Right cardiac atrium (tissue), 5 donors: ENCODE measurements around the gene HABP2. TPM values are rescaled to one million over a fixed set of nuclear protein-coding genes. Genes with fewer than 3 reads are reported as not detected.

Experiments
- ATAC-seq, 2 donors: fragments of 200-7000 bp; cut with Tn5 transposase; one replicate each; pipeline versions ENCODE4 v1.8.0 to v1.9.1; 2020; ENCODE audit warnings: moderate library complexity in 2 of 2, mild to moderate bottlenecking in 1 of 2
- DNase-seq, 3 donors: peaks; one replicate each; pipeline ENCODE4 v3.0.0-alpha.2; 2020
- H3K27ac ChIP-seq: one replicate; pipeline ENCODE4 v1.5.1; 2013; ENCODE audit warnings: mild to moderate bottlenecking, low read length, control low read depth, moderate library complexity
- H3K27me3 ChIP-seq: one replicate; pipeline ENCODE4 v1.6.1; 2013; ENCODE audit not compliant: control insufficient read depth, insufficient read depth
- H3K4me1 ChIP-seq: one replicate; pipeline ENCODE4 v1.6.1; 2013; ENCODE audit warnings: low read length; ENCODE audit not compliant: control insufficient read depth, insufficient read depth
- H3K4me3 ChIP-seq: one replicate; pipeline ENCODE4 v1.5.1; 2013; ENCODE audit warnings: low read length, control low read depth
- H3K9me3 ChIP-seq: one replicate; pipeline ENCODE4 v1.6.1; 2013; ENCODE audit warnings: low read length; ENCODE audit not compliant: control insufficient read depth
- WGBS: extraction: QIAGEN DNeasy Blood & Tissue Kit; methylation state at CpG from one replicate; pipeline ENCODE4 v1.1.7; 2013; 5-methylcytosine and 5-hydroxymethylcytosine counted together
- intact Hi-C, 4 donors: fragments of 100-400 bp; cut with DNase I; formaldehyde crosslinking; loops; one replicate each; pipeline versions ENCODE4 v1.11.0 to v1.14.0; 2022 to 2023
- polyA plus RNA-seq: library from polyadenylated mRNA; stranded (reverse); fragments of 200-250 nt; gene quantifications from one replicate; pipeline ENCODE4 v1.2.3, GENCODE V29; 2013
- total RNA-seq, 4 donors: library from RNA; stranded (reverse); fragmentation: NEBNext Ultra II Directional; extraction: Animal tissue kit (Norgen Biotek cat#: 25700); gene quantifications; one replicate each; pipeline ENCODE4 v1.2.1, GENCODE V29; 2021
- donor health status: healthy with polysubstance abuse.
- donor health status: DM: no; HTN: yes; CAD: no.
- donor health status: DM: no; HTN: no; CAD: no.
- donor health status: DM: no; HTN: yes; CAD: no; lungs with severe emphysema.
- donor health status: DM: yes; HTN: yes; CAD: no.

Gene HABP2
- total and polyA plus RNA-seq, 5 donors, result 0.07 to 0.09 TPM; not detected in 3

- DNase-seq (no peak), ATAC-seq (no peak)
- intact Hi-C loops, result no loop called here
- Histone ChIP-seq H3K4me3 (no peak overlapping the region), H3K9me3 (no peaks in the 10 kb centered on the region), H3K27ac (no peak overlapping the region), H3K27me3 (no peaks in the 10 kb centered on the region), H3K4me1 (peaks cover 8% of the 10 kb centered on the region)
- 29% methylated on average over 7 of the region's 7 CpGs for WGBS
These were observed 64.2 kb downstream of the HABP2 start for GRCh38 chr10:113617086-113617485.

DNA sequence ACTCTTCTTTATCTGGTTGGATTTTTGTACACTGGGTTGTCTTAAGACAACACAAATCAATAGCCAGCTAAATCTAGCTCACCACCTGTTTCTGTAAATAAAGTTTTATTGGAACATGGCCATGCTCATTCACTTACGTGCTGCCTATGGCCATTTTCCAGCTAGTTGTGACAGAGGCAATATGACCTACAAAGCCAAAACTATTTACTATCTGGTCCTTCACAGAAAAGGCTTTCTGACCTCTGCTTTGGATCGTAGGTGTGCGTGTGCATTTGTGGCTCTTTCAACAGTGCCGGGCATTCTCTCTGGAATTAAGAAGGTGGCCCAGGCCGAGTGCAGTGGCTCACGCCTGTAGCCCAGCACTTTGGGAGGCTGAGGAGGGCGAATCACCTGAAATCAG, 65.5 kb downstream of the HABP2 start:
- no peak for DNase-seq
- Histone ChIP-seq H3K4me3 (no peak overlapping the region), H3K27ac (no peak overlapping the region), H3K9me3 (no peaks in the 10 kb centered on the region), H3K27me3 (no peaks in the 10 kb centered on the region), H3K4me1 (peaks cover 2% of the 10 kb centered on the region)
- WGBS, result 85% methylated on average over 7 of the region's 7 CpGs
- intact Hi-C loops, result no loop called here
- ATAC-seq, result no peak

DNA sequence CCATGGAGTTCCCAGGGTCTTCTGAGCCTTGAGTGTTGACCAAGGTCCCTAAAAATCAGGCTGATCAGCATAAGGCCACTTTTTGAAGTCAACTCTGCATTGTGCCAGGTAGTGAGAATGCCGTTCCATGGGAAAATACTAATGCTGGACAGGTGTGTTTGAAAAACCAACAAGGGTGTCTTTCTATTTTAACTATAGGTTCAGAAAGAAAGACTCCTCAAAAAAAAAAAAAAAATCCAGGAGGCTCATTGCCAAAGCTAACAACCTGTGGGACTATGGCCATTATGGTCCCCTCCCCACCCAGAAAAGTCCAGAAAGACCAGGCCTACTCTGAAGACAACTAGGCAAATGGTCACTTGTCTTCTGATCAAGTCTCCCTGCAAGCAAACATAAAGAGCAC, 66.5 kb downstream of the HABP2 start:
- no peaks in the 10 kb centered on the region for H3K4me1 ChIP-seq
- WGBS, result 94% methylated on average over 1 of the region's 1 CpG
- no peak overlapping the region for H3K4me3 ChIP-seq
- no peak for ATAC-seq
- H3K27me3 ChIP-seq, result no peaks in the 10 kb centered on the region
- no peaks in the 10 kb centered on the region for H3K9me3 ChIP-seq
- no peak overlapping the region for H3K27ac ChIP-seq
- DNase-seq, result no peak
- intact Hi-C loops, result no loop called here

DNA sequence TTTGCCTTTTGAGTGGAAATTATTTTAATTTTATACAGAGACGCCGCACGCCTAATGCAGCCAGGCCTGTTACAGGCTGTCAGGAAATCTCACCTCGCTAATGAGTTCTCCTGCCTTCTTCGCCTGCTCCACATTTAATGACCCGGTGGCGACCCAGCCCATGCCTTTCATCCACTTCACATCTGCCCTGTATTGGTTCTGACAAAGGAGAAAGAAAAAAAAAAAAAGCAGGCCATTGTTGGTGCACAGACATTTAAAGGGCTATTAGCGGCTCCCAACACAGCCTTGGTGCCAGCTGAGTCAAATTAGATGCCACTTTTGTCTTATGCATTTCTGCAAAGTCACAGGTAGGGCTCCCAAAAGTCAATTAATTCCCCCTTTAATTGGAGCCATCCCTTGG, 67.7 kb downstream of the HABP2 start:
- ATAC-seq (no peak), DNase-seq (no peak)
- intact Hi-C loops, result no loop called here
- no peak overlapping the region for H3K4me3 ChIP-seq
- no peaks in the 10 kb centered on the region for H3K9me3 ChIP-seq
- no peaks in the 10 kb centered on the region for H3K4me1 ChIP-seq
- H3K27me3 ChIP-seq, result no peaks in the 10 kb centered on the region
- 71% methylated on average over 8 of the region's 8 CpGs for WGBS
- no peak overlapping the region for H3K27ac ChIP-seq

DNA sequence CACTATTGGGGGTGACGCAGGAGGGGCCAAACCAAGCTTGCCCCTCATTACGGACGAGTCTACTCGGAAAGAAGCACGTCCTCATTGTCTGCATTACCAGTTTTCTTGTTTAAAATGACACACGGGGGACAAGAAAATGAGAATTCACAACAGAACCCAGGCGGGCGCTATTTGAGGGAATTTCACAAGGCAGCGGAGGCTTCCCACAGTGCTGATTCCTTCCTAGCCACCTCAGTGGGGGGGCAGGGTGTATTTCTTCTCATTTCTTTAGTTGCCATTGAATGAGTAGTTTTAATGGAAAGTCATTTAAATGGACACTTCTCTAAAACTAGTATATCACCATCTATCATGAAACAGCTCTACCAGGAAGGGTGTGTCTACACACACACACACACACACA, 68.1 kb downstream of the HABP2 start:
- no peak for DNase-seq
- no peak overlapping the region for H3K4me3 ChIP-seq
- no peak overlapping the region for H3K27ac ChIP-seq
- H3K4me1 ChIP-seq, result no peaks in the 10 kb centered on the region
- no peaks in the 10 kb centered on the region for H3K9me3 ChIP-seq
- ATAC-seq, result no peak
- H3K27me3 ChIP-seq, result no peaks in the 10 kb centered on the region
- intact Hi-C loops, result no loop called here
- 87% methylated on average over 9 of the region's 9 CpGs for WGBS

DNA sequence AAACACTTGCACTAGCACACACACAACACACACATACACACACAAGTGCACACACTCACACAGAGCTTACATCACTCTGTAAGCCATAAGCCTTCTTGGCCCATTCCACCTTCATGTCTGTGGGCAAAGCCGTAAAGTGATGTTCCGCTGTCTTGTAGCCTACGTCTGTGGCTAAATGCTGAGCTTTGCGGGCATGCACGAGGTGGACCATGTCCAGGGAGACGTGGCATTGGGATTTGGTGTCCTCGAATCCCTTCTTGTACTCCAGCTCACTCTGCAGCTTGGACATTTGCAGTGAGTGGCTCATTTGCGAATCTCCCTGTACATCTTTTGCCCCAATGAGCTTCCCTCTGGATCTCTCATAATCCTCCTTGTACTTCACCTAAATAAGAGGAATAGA, 68.9 kb downstream of the HABP2 start:
- intact Hi-C loops, result no loop called here
- no peaks in the 10 kb centered on the region for H3K27me3 ChIP-seq
- no peaks in the 10 kb centered on the region for H3K9me3 ChIP-seq
- WGBS, result 68% methylated on average over 8 of the region's 8 CpGs
- peaks cover 3% of the 10 kb centered on the region for H3K4me1 ChIP-seq
- H3K27ac ChIP-seq, result peak overlapping the region; percentile 19
- no peak for ATAC-seq
- DNase-seq, result no peak
- no peak overlapping the region for H3K4me3 ChIP-seq

- H3K4me1 ChIP-seq, result peaks cover 3% of the 10 kb centered on the region
These were observed 70.0 kb downstream of the HABP2 start for GRCh38 chr10:113622831-113623230.

DNA sequence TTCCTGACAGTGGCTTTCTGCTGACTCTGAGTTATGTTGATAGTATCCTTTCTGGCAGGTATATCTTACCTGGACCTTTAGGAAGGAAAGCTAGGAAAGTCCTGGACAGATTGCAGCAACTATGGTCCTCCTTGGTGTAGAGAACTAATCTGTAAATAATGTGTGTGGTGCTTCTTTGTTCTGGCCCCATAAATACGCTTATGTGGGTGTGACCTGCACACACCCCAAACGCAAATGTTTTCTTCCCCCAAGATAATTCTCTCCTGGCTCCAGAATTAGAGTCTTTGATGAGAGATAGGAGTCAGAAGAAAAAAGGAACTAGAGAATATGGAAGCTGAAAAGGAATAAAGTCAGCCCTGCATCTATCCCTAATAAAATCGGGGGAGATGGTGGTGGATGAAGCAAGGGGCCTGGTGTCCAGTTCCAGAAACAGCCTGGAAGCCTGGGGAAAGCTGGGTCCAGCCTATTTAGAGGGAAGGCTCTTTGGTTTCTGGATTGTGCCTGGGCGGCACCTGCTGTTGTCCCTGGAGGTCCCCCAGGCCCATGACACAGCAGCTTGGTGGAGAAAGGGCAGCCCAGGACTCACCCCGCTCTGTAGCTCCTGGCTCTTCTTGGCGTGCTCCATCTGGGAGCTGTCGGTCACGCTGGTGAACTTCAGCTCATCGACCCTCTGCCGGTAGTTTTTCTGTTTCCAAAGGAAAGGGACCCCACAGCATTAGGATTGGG, 72.8 kb downstream of the HABP2 start:
- peak overlapping the region; percentile 20 for H3K27ac ChIP-seq
- no peaks in the 10 kb centered on the region for H3K9me3 ChIP-seq
- no peak overlapping the region for H3K4me3 ChIP-seq
- DNase-seq (no peak), ATAC-seq (no peak)
- intact Hi-C loops, result no loop called here
- H3K27me3 ChIP-seq, result no peaks in the 10 kb centered on the region
- 84% methylated on average over 10 of the region's 10 CpGs for WGBS
- peaks cover 6% of the 10 kb centered on the region for H3K4me1 ChIP-seq

More at GRCh38 chr10:113622831-113623230, 70.0 kb downstream of the HABP2 start:
- Histone ChIP-seq H3K27ac (no peak overlapping the region), H3K4me3 (no peak overlapping the region), H3K9me3 (no peaks in the 10 kb centered on the region), H3K27me3 (no peaks in the 10 kb centered on the region)
- ATAC-seq (no peak), DNase-seq (no peak)
- 60% methylated on average over 4 of the region's 4 CpGs for WGBS
- intact Hi-C loops, result no loop called here

DNA sequence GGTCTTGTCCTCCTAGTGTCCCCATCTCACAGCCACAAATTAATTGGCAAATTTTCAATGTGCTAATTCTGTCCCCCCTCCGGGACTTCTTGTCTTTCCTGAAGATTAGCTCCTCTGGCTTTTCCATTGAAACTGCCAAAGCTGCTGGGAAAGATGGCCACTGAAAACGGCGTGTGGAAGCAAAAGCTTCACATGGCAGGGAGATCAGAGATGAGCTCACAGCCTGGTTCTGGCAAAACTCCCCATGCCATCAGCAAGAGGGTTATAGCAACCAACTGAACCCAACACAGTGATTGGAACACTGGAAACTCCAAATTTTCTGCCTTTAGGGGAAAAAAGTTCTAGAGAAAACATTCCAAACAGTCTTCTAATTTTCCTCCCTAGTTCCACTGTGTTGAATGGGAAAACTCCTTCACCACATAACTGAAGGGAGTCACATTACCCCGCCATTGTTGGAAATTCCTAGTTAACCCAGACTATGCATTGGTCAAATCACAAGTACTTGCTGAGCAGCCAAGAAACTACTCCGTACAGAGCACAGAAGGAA, 74.0 kb downstream of the HABP2 start:
- H3K4me1 ChIP-seq, result peaks cover 6% of the 10 kb centered on the region
- 16% methylated on average over 5 of the region's 5 CpGs for WGBS
- intact Hi-C loops, result no loop called here
- DNase-seq (no peak), ATAC-seq (peak in 1 of 2 donors; percentile 49)
- H3K27me3 ChIP-seq, result no peaks in the 10 kb centered on the region
- H3K9me3 ChIP-seq, result no peaks in the 10 kb centered on the region
- H3K27ac ChIP-seq, result peak overlapping the region; percentile 80
- no peak overlapping the region for H3K4me3 ChIP-seq

DNA sequence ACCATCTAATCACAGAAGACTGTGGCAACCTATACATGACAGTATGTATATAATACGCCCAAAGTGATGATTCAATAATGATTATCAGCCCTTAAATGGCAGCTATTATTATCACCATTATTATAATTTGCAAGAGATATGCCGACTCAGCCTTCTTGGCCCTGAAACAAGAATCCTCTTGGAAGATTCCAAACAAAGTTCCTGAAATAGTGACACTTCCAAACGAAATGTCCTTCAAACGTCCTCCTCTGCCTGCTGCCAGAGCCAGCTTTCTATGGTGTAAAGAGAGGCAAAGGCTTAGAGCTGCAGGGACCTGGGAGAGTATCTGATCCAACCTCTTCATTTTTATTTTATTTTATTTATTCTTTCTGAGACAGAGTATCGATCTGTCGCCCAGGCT, 75.0 kb downstream of the HABP2 start:
- no peaks in the 10 kb centered on the region for H3K27me3 ChIP-seq
- DNase-seq (no peak), ATAC-seq (peak; percentile 42 to 56)
- WGBS, result 38% methylated on average over 6 of the region's 6 CpGs
- intact Hi-C loops, result no loop called here
- H3K27ac ChIP-seq, result peak overlapping the region; percentile 69
- peaks cover 6% of the 10 kb centered on the region for H3K4me1 ChIP-seq
- no peak overlapping the region for H3K4me3 ChIP-seq
- H3K9me3 ChIP-seq, result no peaks in the 10 kb centered on the region

DNA sequence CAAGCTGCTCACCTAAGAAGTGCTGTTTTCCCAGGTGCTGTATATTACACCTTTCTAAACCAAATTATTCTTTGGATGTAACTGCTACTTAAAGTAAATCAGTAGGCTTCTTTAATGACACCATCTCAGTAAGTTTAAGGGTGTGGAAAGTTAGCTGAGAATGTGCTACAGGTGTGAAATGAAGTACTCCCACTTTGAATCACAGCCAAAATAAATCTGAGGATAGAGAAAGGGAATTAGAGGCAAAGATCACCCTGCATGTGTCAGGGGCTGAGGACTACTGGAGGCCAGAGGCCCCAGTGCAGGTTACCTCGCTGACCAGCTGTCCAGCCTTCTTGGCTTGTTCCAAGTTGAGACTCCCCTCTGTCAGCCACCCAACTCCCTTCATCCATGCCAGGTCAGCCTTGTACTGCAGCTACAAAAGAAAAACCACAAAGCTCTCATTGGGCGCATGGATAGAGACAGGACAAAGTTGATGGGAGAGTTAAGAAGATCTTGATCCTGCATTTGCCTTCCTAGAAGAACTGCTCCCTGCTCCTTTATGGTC, 75.8 kb downstream of the HABP2 start:
- Histone ChIP-seq H3K9me3 (no peaks in the 10 kb centered on the region), H3K27ac (peak overlapping the region; percentile 75), H3K4me1 (peaks cover 6% of the 10 kb centered on the region), H3K4me3 (no peak overlapping the region), H3K27me3 (no peaks in the 10 kb centered on the region)
- WGBS, result 86% methylated on average over 2 of the region's 2 CpGs
- intact Hi-C loops, result no loop called here
- ATAC-seq, result no peak
- DNase-seq, result no peak
